ENCODE data around the gene MUS81. TPM values are rescaled to one million over a fixed set of nuclear protein-coding genes. Genes with fewer than 3 reads are reported as not detected.

Gene MUS81
- total and polyA plus RNA-seq, 2 of the 13 experiments (the other 11 are each of a cell fraction or from before 2014, with no cell fraction given): 25.6 to 30.2 TPM

DNA sequence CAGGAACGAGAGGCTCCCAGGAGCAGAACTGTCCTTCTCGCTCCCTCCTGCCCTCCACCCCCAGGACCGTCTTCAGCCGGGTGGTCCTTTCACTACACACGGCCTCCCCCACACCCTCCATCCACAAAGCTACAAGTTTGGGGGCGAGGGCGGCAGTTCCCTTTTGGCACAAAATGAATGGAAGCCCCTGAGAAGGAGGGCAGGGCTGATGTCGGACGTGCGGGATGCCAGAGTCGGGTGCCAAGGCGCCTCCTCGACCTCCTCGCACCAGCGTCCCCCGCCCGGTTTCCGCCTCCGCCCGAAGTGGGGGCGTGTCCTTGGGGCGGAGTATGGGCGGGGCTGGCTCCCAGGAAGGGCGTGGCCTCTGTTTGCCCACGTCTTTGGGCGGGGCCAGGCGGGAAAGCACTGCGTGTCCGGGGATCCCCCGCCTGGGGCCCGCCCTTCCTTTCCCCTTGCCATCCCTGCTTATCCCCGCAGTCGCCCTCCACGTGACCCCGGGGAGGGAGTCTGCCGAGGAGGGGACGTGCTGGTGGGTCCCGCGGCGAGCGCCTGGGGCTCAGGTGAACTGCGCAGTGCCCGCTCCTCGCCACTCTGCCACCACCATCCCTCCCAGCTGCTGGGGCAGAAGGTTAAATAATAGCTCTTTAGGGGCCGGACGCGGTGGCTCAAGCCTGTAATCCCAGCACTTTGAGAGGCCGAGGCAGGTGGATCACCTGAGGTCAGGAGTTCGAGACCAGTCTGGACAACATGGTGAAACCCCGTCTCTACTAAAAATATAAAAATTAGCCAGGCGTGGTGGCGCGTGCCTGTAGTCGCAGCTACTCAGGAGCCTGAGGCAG, 13.3 kb downstream of the MUS81 start (continued):
- TF ChIP-seq ZNF772 (CRISPR knock-in tag; IDR thresholded peaks at IDR 0.05) (no peak; the same call in 1 of the 2 replicates), SKI (IDR thresholded peaks at IDR 0.05; ENCODE audit: partially characterized antibody) (peak; percentile 39), HOXA5 (CRISPR knock-in tag; IDR thresholded peaks at IDR 0.05) (0 out of 2 replicates have a peak, but pooled peaks have one; percentile 36), KDM6A (CRISPR knock-in tag; IDR thresholded peaks at IDR 0.05; ENCODE audit: low read depth) (no peak), GMEB2 (CRISPR knock-in tag; IDR thresholded peaks at IDR 0.05; ENCODE audit: low read depth) (no peak), TERF1 (CRISPR knock-in tag; IDR thresholded peaks at IDR 0.05) (no peak), ZBTB33 (CRISPR knock-in tag; IDR thresholded peaks at IDR 0.05) (no peak), PATZ1 (CRISPR knock-in tag; IDR thresholded peaks at IDR 0.05) (peak; percentile 73), ZNF770 (CRISPR knock-in tag; IDR thresholded peaks at IDR 0.05) (no peak), ZNF672 (CRISPR knock-in tag; IDR thresholded peaks at IDR 0.05) (peak; percentile 68; the same call in 1 of the 2 replicates), ZNF605 (CRISPR knock-in tag; IDR thresholded peaks at IDR 0.05) (peak; percentile 27; the same call in 1 of the 2 replicates), ZSCAN20 (CRISPR knock-in tag; IDR thresholded peaks at IDR 0.05; ENCODE audit: borderline replicate concordance) (0 out of 2 replicates have a peak, but pooled peaks have one; percentile 19), YEATS4 (CRISPR knock-in tag; IDR thresholded peaks at IDR 0.05; ENCODE audit: borderline replicate concordance) (peak; percentile 58; the same call in 1 of the 2 replicates), SATB2 (CRISPR knock-in tag; IDR thresholded peaks at IDR 0.05) (no peak), ETV5 (CRISPR knock-in tag; IDR thresholded peaks at IDR 0.05; ENCODE audit: borderline replicate concordance) (peak; percentile 59; the same call in 1 of the 2 replicates)
- TF ChIP-seq, protein P1, sequence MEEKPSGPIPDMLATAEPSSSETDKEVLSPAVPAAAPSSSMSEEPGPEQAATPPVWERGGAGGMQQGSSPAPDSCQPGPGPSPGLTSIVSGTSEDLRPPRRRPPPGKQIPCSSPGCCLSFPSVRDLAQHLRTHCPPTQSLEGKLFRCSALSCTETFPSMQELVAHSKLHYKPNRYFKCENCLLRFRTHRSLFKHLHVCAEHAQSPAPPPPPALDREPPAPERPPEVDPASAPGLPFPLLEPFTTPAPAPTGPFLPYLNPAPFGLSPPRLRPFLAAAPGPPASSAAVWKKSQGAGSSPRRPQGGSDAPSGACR (CRISPR knock-in tag; IDR thresholded peaks at IDR 0.05): peak; percentile 79
- TF ChIP-seq, protein P2, sequence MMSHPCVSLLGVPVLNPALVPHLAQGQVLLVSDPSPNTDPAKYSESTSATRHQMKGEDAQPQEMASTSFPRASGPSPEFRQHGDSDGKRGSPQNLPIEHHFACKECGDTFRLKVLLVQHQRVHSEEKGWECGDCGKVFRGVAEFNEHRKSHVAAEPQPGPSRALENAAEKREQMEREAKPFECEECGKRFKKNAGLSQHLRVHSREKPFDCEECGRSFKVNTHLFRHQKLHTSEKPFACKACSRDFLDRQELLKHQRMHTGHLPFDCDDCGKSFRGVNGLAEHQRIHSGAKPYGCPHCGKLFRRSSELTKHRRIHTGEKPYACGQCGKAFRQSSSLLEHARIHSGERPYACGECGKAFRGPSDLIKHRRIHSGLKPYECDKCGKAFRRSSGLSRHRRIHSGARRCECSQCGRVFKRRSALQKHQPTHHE (CRISPR knock-in tag; IDR thresholded peaks at IDR 0.05; ENCODE audit: borderline replicate concordance): 0 out of 2 replicates have a peak, but pooled peaks have one; percentile 38

Measured in HepG2 (cell line).